HG03469 (cell line): Measurements from ENCODE around the gene ELF3.
"Not testable (repeated sequence)": the region's sequence is repeated elsewhere in the genome, so short reads cannot be mapped to it uniquely, and the experiment has no call there.

Source experiments
- ATAC-seq: cut with Tn5 transposase; IDR thresholded peaks from one replicate; pipeline ENCODE4 v1.9.1; 2021; ENCODE audit warnings: mild to moderate bottlenecking, moderate library complexity, moderate number of reproducible peaks; ENCODE audit not compliant: unreplicated experiment

ELF3 gene

DNA sequence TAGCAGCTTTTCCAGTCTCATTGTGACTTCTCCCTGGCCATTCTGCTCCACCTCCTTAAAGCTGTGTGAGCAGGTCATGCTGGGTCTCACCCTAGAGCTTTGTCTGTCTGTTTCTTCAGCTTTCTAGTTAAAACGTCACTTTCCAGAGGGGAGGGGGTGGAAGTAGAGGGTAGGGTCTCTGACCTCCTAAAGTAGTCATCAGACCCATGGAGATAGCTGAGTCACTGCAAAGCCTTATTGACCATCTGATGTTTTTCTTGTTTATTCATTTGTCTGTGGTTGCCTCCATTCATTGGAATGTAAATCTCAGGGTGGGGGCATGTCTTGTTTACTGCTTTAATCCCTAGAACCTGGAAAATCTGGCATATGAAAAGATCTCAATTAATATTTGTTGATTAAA lies 52.7 kb downstream of the ELF3 start:
- ATAC-seq = no peak

GRCh38 chr1:202064889-202065312 lies 54.5 kb downstream of the ELF3 start:
- ATAC-seq = not testable (repeated sequence)
